Fibroblast of lung (primary cell): ENCODE data around the gene DPP6. TPM values are rescaled to one million over a fixed set of nuclear protein-coding genes. Genes with fewer than 3 reads are reported as not detected.

Source experiments
- DNase-seq, 2 donors: peaks; one replicate each; pipeline versions ENCODE4 v3.0.0 to v3.0.0-alpha.2; 2010; ENCODE audit warnings: low read depth in 2 of 2
- H2AFZ ChIP-seq: 2 replicates; pipeline ENCODE4 v1.5.1; 2012; ENCODE audit warnings: low read length, control low read depth, inconsistent platforms
- H3K27ac ChIP-seq: 2 replicates; pipeline ENCODE4 v1.5.1; 2011; ENCODE audit warnings: low read length, control low read depth; ENCODE audit not compliant: insufficient read depth
- H3K27me3 ChIP-seq: 2 replicates; pipeline ENCODE4 v1.5.1; 2011; ENCODE audit warnings: mild to moderate bottlenecking, low read length; ENCODE audit not compliant: control insufficient read depth, insufficient read depth
- H3K36me3 ChIP-seq: 2 replicates; pipeline ENCODE4 v1.5.1; 2011; ENCODE audit warnings: low read length; ENCODE audit not compliant: control insufficient read depth, insufficient read depth
- H3K4me1 ChIP-seq: 2 replicates; pipeline ENCODE4 v1.5.1; 2011; ENCODE audit warnings: low read length; ENCODE audit not compliant: control insufficient read depth, insufficient read depth; ENCODE audit errors: extremely low read depth
- H3K4me2 ChIP-seq: 2 replicates; pipeline ENCODE4 v1.5.1; 2011; ENCODE audit warnings: low read length, control low read depth; ENCODE audit not compliant: insufficient read depth; ENCODE audit errors: extremely low read depth
- H3K4me3 ChIP-seq, 4 experiments: fragments of 200-600 bp in 1 of 4; sonication (generic) in 1 of 4; replicated peaks in 1 of 4; 2 replicates each; pipeline ENCODE4 v1.5.1; 2011 to 2016; ENCODE audit warnings: low read length in 4 of 4, low read depth in 3 of 4, mild to moderate bottlenecking in 3 of 4, control low read depth in 2 of 4, inconsistent platforms in 1 of 4, mixed read lengths in 1 of 4; ENCODE audit not compliant: insufficient read depth in 1 of 4; ENCODE audit errors: control extremely low read depth in 1 of 4
- H3K79me2 ChIP-seq: 2 replicates; pipeline ENCODE4 v1.5.1; 2012; ENCODE audit warnings: mild to moderate bottlenecking, low read length, inconsistent platforms; ENCODE audit not compliant: control insufficient read depth, insufficient read depth
- H3K9ac ChIP-seq: 2 replicates; pipeline ENCODE4 v1.5.1; 2011; ENCODE audit warnings: mild to moderate bottlenecking, low read length, control low read depth; ENCODE audit not compliant: insufficient read depth
- H3K9me3 ChIP-seq: 2 replicates; pipeline ENCODE4 v1.5.1; 2012; ENCODE audit warnings: low read depth, low read length; ENCODE audit not compliant: control insufficient read depth, insufficient read depth
- H4K20me1 ChIP-seq: 2 replicates; pipeline ENCODE4 v1.5.1; 2011; ENCODE audit warnings: low read length; ENCODE audit not compliant: control insufficient read depth, insufficient read depth; ENCODE audit errors: extremely low read depth
- CTCF ChIP-seq, 2 donors: IDR thresholded peaks in 1 of 2; conservative IDR thresholded peaks in 1 of 2; 1 replicate in 1 of 2; 2 replicates in 1 of 2; pipeline ENCODE4 v1.5.1; 2011 to 2012; ENCODE audit warnings: low read length in 2 of 2, control low read depth in 1 of 2, inconsistent platforms in 1 of 2, low read depth in 1 of 2, mild to moderate bottlenecking in 1 of 2
- EZH2 ChIP-seq: IDR thresholded peaks from 2 replicates; pipeline ENCODE4 v1.5.1; 2012; ENCODE audit warnings: low read length, control low read depth, mild to moderate bottlenecking; ENCODE audit errors: missing control alignments
- polyA plus RNA-seq, 2 donors: library from polyadenylated mRNA; depleted of rRNA in 1 of 2; stranded (reverse) in 1 of 2; unstranded in 1 of 2; fragments of >200 nt; gene quantifications; 2 replicates each; pipeline ENCODE4 v1.2.1, GENCODE V29; 2011 to 2012; ENCODE audit warnings: missing spikeins in 1 of 2
- total RNA-seq: library from RNA; depleted of rRNA; stranded (reverse); fragments of >200 nt; gene quantifications from 2 replicates; pipeline ENCODE4 v1.2.1, GENCODE V29; 2014

DPP6 gene
- total and polyA plus RNA-seq, 2 donors (not counting 1 experiment from before 2014, with no cell fraction given), result not detected

- DNase-seq, result no peak
- no peaks in the 10 kb centered on the region for H3K9me3 ChIP-seq
- no peaks in the 10 kb centered on the region for H4K20me1 ChIP-seq
- no peaks in the 10 kb centered on the region for H3K4me1 ChIP-seq
- H3K27me3 ChIP-seq, result no peaks in the 10 kb centered on the region
- H3K27ac ChIP-seq, result no peak overlapping the region
- H3K79me2 ChIP-seq, result no peaks in the 10 kb centered on the region
- H3K4me2 ChIP-seq, result no peak overlapping the region
- H3K36me3 ChIP-seq, result no peaks in the 10 kb centered on the region
- no peak overlapping the region for H3K4me3 ChIP-seq
- TF ChIP-seq EZH2 (no peak), CTCF (conservative IDR thresholded peaks at IDR 0.05 in 1 of 2, IDR thresholded peaks at IDR 0.05 in 1 of 2; ENCODE audit: low read depth in 1 of 2, low read length in 2 of 2) (no peak)
- no peak overlapping the region for H2AFZ ChIP-seq
- no peak overlapping the region for H3K9ac ChIP-seq
Observed at GRCh38 chr7:154438571-154439367, 386.6 kb downstream of the DPP6 start.

- Histone ChIP-seq H3K9me3 (no peaks in the 10 kb centered on the region), H3K4me2 (no peak overlapping the region), H3K79me2 (no peaks in the 10 kb centered on the region), H3K4me1 (no peaks in the 10 kb centered on the region), H3K27ac (no peak overlapping the region), H3K27me3 (no peaks in the 10 kb centered on the region), H3K36me3 (no peaks in the 10 kb centered on the region), H4K20me1 (no peaks in the 10 kb centered on the region), H2AFZ (no peak overlapping the region), H3K4me3 (no peak overlapping the region), H3K9ac (no peak overlapping the region)
- DNase-seq, result no peak
- TF ChIP-seq CTCF (conservative IDR thresholded peaks at IDR 0.05 in 1 of 2, IDR thresholded peaks at IDR 0.05 in 1 of 2; ENCODE audit: low read depth in 1 of 2, low read length in 2 of 2), result no peak
- no peak for TF ChIP-seq EZH2
Observed at GRCh38 chr7:154440058-154440457, 387.9 kb downstream of the DPP6 start.

DNA sequence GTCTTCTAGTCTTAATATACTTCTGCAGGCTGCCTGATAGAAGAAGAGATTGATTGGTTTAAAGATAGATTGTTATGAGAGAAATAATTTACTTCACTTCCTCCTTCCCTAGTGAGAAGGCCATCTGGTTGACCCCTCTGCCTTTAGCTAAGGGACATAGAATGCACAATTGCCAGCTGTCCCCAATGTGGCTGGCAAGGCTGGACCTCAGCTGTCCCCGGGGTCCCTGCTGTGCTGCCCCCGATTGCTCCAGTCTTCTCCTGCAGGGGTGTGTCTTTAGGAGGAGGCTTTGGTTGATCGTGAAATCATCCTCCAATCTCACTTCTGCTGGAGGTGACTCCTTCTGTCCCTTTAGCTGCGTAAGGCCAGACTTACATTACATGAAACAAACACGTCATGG is 388.5 kb downstream of the DPP6 start:
- H3K9ac ChIP-seq, result no peak overlapping the region
- TF ChIP-seq EZH2, result no peak
- TF ChIP-seq CTCF (conservative IDR thresholded peaks at IDR 0.05 in 1 of 2, IDR thresholded peaks at IDR 0.05 in 1 of 2; ENCODE audit: low read depth in 1 of 2, low read length in 2 of 2), result no peak
- no peak for DNase-seq
- H3K79me2 ChIP-seq, result no peaks in the 10 kb centered on the region
- H3K9me3 ChIP-seq, result no peaks in the 10 kb centered on the region
- no peak overlapping the region for H3K4me3 ChIP-seq
- no peak overlapping the region for H3K27ac ChIP-seq
- H3K4me1 ChIP-seq, result no peaks in the 10 kb centered on the region
- H3K36me3 ChIP-seq, result no peaks in the 10 kb centered on the region
- no peaks in the 10 kb centered on the region for H3K27me3 ChIP-seq
- no peaks in the 10 kb centered on the region for H4K20me1 ChIP-seq
- H3K4me2 ChIP-seq, result no peak overlapping the region
- no peak overlapping the region for H2AFZ ChIP-seq
